Measurements from ENCODE around the gene STRADA. TPM values are rescaled to one million over a fixed set of nuclear protein-coding genes. Genes with fewer than 3 reads are reported as not detected.

STRADA gene
- polyA plus RNA-seq, 3 donors from 2014 or later, result 22.3 to 34.9 (median 33.0) TPM

Other genes with a start within 250 kb of the STRADA start
- not detected for gene KCNH6, start 218.4 kb downstream of the STRADA start, polyA plus RNA-seq
- gene DCAF7, start 191.3 kb downstream of the STRADA start, polyA plus RNA-seq, result 100 to 1,000 TPM in 2 of 3 donors, 10 to 100 TPM in 1; 69.2 to 124 (median 113) TPM
- 10 to 100 TPM; 10.9 to 19.9 (median 19.6) TPM for gene TACO1, start 140.9 kb downstream of the STRADA start, polyA plus RNA-seq
- 10 to 100 TPM; 21.4 to 40.4 (median 31.9) TPM for gene MAP3K3, start 119.4 kb downstream of the STRADA start, polyA plus RNA-seq
- gene LIMD2, start 41.7 kb downstream of the STRADA start, polyA plus RNA-seq, result 100 to 1,000 TPM; 273 to 573 (median 404) TPM
- 10 to 100 TPM; 21.1 to 50.1 (median 43.3) TPM for gene CCDC47, start 31.8 kb upstream of the STRADA start, polyA plus RNA-seq
- gene DDX42, start 32.4 kb upstream of the STRADA start, polyA plus RNA-seq, result 10 to 100 TPM in 1 of 3 donors, 1 to 10 TPM in 2; 4.8 to 18.2 (median 5.5) TPM
- 100 to 1,000 TPM; 130 to 222 (median 148) TPM for gene PSMC5, start 85.6 kb upstream of the STRADA start, polyA plus RNA-seq
- gene FTSJ3, start 85.9 kb upstream of the STRADA start, polyA plus RNA-seq, result 10 to 100 TPM; 13.3 to 37.9 (median 19.0) TPM
- 10 to 100 TPM; 77.9 to 83.7 (median 82.9) TPM for gene SMARCD2, start 100.9 kb upstream of the STRADA start, polyA plus RNA-seq
- not detected for gene CSH2, start 131.9 kb upstream of the STRADA start, polyA plus RNA-seq
- not detected for gene GH2, start 140.1 kb upstream of the STRADA start, polyA plus RNA-seq
- gene CSH1, start 154.8 kb upstream of the STRADA start, polyA plus RNA-seq, result not detected
- gene CSHL1, start 169.5 kb upstream of the STRADA start, polyA plus RNA-seq, result not detected
- not detected for gene GH1, start 177.0 kb upstream of the STRADA start, polyA plus RNA-seq
- 10 to 100 TPM; 45.8 to 67.3 (median 51.9) TPM for gene CD79B, start 190.5 kb upstream of the STRADA start, polyA plus RNA-seq
- gene SCN4A, start 231.1 kb upstream of the STRADA start, polyA plus RNA-seq, result under 1 TPM in 1 of 3 donors, not detected in 2; 0.02 TPM